Measurements from ENCODE around the gene MESD. TPM values are rescaled to one million over a fixed set of nuclear protein-coding genes. Genes with fewer than 3 reads are reported as not detected.
"Not testable (repeated sequence)": the region's sequence is repeated elsewhere in the genome, so short reads cannot be mapped to it uniquely, and the experiment has no call there.

Gene MESD
- total RNA-seq, 1 experiment from 2014 or later, result 30.2 TPM

DNA sequence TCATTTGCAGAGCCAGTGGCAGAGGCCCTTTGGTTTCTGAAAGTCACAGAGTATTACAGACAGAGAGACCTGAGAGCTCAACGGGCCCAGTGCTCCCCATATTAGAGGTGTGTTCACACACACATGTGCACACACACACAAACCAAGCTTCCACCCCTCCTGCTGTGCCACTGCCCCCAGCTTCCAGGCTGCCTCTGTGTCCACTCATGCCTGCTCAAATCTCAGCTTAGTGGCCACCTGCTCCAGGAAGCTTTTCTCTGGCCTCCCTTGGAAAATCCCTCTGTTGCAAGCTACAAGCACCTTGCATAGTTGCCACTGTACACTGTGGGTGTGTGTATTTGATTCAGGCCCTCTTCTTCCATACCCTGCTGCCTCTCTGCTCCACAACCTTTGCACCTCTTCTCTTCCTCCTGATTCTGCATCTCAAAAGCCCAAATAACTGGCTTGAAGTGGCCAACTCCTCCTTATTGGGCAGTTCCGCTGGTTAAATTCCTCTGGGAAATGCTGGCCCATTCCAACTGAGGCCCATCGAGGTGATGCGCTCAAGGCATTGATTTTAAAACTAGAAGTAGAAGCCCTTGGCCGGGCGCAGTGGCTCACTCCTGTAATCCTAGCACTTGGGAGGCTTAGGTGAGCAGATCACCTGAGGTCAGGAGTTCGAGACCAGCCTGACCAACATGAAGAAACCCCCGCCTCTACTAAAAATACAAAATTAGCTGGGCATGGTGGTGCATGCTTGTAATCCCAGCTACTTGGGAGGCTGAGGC, 23.0 kb downstream of the MESD start:
- Mint-ChIP-seq H3K4me3 (ENCODE audit: unreplicated experiment) (no peak overlapping the region), H3K27ac (ENCODE audit: low read depth, unreplicated experiment) (no peak overlapping the region), H3K9me3 (ENCODE audit: unreplicated experiment) (no peaks in the 10 kb centered on the region), H3K4me1 (ENCODE audit: insufficient read depth, unreplicated experiment) (no peaks in the 10 kb centered on the region), H3K27me3 (ENCODE audit: insufficient read depth, unreplicated experiment) (no peaks in the 10 kb centered on the region), H3K36me3 (ENCODE audit: insufficient read depth, unreplicated experiment) (peaks cover 12% of the 10 kb centered on the region)
- ChIA-PET CTCF (interaction anchor here (0.7 to 7.7 kb wide), 6 partner anchors 155 to 511 kb away, joined by 3 to 133 read pairs (median 13); partner anchors contain the start of gene CEMIP), POLR2A (interaction anchor here (0.6 to 1.3 kb wide), 2 partner anchors 21 to 100 kb away, joined by 3 to 4 read pairs; no protein-coding TSS in a partner anchor)
- no TSS peak for BruUV-seq (replicated peaks)
- intact Hi-C loops (cut with micrococcal nuclease), result no loop called here
- TF ChIP-seq, protein P1, sequence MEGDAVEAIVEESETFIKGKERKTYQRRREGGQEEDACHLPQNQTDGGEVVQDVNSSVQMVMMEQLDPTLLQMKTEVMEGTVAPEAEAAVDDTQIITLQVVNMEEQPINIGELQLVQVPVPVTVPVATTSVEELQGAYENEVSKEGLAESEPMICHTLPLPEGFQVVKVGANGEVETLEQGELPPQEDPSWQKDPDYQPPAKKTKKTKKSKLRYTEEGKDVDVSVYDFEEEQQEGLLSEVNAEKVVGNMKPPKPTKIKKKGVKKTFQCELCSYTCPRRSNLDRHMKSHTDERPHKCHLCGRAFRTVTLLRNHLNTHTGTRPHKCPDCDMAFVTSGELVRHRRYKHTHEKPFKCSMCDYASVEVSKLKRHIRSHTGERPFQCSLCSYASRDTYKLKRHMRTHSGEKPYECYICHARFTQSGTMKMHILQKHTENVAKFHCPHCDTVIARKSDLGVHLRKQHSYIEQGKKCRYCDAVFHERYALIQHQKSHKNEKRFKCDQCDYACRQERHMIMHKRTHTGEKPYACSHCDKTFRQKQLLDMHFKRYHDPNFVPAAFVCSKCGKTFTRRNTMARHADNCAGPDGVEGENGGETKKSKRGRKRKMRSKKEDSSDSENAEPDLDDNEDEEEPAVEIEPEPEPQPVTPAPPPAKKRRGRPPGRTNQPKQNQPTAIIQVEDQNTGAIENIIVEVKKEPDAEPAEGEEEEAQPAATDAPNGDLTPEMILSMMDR (IDR thresholded peaks at IDR 0.05; ENCODE audit: unreplicated experiment), result no peak
- DNase-seq (ENCODE audit: unreplicated experiment), result no peak

DNA sequence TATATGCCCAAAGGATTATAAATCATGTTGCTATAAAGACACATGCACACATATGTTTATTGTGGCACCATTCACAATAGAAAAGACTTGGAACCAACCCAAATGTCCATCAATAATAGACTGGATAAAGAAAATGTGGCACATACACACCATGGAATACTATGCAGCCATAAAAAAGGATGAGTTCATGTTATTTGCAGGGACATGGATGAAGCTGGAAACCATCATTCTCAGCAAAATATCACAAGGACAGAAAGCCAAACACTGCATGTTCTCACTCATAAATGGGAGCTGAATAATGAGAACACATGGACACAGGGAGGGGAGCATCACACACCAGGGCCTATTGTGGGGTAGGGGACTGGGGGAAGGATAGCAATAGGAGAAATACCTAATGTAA, 24.2 kb downstream of the MESD start:
- POLR2A ChIA-PET; BruUV-seq (replicated peaks); intact Hi-C loops (cut with micrococcal nuclease); H3K9me3 Mint-ChIP-seq (ENCODE audit: unreplicated experiment); DNase-seq (ENCODE audit: unreplicated experiment); H3K27ac Mint-ChIP-seq (ENCODE audit: low read depth, unreplicated experiment); H3K27me3 Mint-ChIP-seq (ENCODE audit: insufficient read depth, unreplicated experiment); H3K4me1 Mint-ChIP-seq (ENCODE audit: insufficient read depth, unreplicated experiment); H3K4me3 Mint-ChIP-seq (ENCODE audit: unreplicated experiment): not testable (repeated sequence)
- peaks cover 17% of the 10 kb centered on the region for H3K36me3 Mint-ChIP-seq (ENCODE audit: insufficient read depth, unreplicated experiment)
- CTCF ChIA-PET, result interaction anchor here (0.6 kb wide), 1 partner anchor 347 kb away, joined by 4 read pairs; no protein-coding TSS in a partner anchor

DNA sequence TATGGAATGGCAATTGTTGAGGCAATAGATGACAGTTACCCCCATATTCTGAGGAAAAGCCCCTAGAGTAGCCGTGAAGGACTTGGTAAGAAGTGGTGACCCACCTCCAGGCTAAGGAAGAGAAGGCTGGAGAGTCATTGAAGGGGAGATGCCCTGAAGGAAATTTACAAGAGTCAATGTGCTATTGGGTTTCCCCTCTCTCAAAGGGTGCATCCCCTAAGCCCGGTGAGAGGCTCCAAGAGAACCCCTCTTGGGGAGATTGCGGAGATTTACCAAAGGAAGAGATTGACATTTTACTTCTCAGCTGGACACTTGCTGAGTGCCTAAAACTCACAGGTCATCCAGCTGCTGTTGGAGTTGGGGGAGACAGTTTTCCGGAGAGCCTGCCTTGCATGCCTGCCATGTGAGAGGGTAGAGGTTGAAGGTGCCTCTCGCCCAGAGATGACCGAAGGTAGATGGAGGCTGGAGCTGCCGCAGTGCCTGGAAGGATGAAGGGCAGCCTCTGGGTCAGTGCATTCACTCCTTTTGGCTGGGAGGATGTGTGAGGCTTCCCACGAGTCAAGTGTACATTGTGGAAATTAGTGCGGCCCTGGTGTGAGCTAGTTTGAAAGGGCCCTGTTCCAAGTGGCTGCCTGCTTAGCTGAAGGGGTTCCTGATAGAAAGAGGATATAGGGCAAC, 30.7 kb downstream of the MESD start:
- H3K9me3 Mint-ChIP-seq (ENCODE audit: unreplicated experiment), result no peaks in the 10 kb centered on the region
- ChIA-PET CTCF (interaction anchor here (1.2 to 1.8 kb wide), 2 partner anchors 11 to 180 kb away, joined by 8 to 9 read pairs; partner anchors contain the start of gene CEMIP), POLR2A (interaction anchor here (0.8 kb wide), 1 partner anchor 338 kb away, joined by 3 read pairs; no protein-coding TSS in a partner anchor)
- TF ChIP-seq, protein P1 (IDR thresholded peaks at IDR 0.05; ENCODE audit: unreplicated experiment), result no peak
- intact Hi-C loops (cut with micrococcal nuclease), result loop anchor here (10.0 kb wide), 1 partner anchor 114 kb away; no protein-coding TSS in a partner anchor
- DNase-seq (ENCODE audit: unreplicated experiment), result no peak
- BruUV-seq (replicated peaks), result no TSS peak
- H3K27ac Mint-ChIP-seq (ENCODE audit: low read depth, unreplicated experiment), result no peak overlapping the region
- peaks cover 29% of the 10 kb centered on the region for H3K4me1 Mint-ChIP-seq (ENCODE audit: insufficient read depth, unreplicated experiment)
- no peak overlapping the region for H3K4me3 Mint-ChIP-seq (ENCODE audit: unreplicated experiment)
- no peaks in the 10 kb centered on the region for H3K27me3 Mint-ChIP-seq (ENCODE audit: insufficient read depth, unreplicated experiment)
- peaks cover 15% of the 10 kb centered on the region for H3K36me3 Mint-ChIP-seq (ENCODE audit: insufficient read depth, unreplicated experiment)

DNA sequence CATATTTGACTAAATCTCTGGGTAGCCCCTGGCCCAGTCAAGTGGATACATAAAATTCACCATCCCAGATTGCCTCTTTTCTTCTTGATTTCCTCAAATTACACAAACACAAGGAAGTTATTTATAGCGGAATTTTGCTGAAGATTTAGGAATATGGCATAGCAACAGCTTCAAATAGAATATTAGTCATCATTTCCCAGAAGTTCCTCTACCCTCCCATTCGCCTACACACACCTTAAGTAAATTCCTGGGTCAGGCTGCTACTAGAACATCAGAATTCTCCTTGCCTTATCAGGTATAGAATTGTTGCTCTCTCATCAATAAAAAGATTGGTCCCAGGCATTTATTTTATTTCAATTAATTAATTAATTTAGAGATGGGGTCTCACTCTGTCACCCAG, 31.6 kb downstream of the MESD start:
- Mint-ChIP-seq H3K27me3 (ENCODE audit: insufficient read depth, unreplicated experiment) (no peaks in the 10 kb centered on the region), H3K9me3 (ENCODE audit: unreplicated experiment) (no peaks in the 10 kb centered on the region), H3K4me3 (ENCODE audit: unreplicated experiment) (no peak overlapping the region), H3K36me3 (ENCODE audit: insufficient read depth, unreplicated experiment) (peaks cover 15% of the 10 kb centered on the region), H3K4me1 (ENCODE audit: insufficient read depth, unreplicated experiment) (peaks cover 38% of the 10 kb centered on the region), H3K27ac (ENCODE audit: low read depth, unreplicated experiment) (no peak overlapping the region)
- CTCF ChIA-PET, result interaction anchor here (1.4 to 1.7 kb wide), 2 partner anchors 12 to 179 kb away, joined by 5 to 12 read pairs; partner anchors contain the start of gene CEMIP
- intact Hi-C loops (cut with micrococcal nuclease), result loop anchor here (10.0 kb wide), 1 partner anchor 113 kb away; no protein-coding TSS in a partner anchor
- TF ChIP-seq, protein P1 (IDR thresholded peaks at IDR 0.05; ENCODE audit: unreplicated experiment), result no peak
- BruUV-seq (replicated peaks), result no TSS peak
- peak; percentile 53 for DNase-seq (ENCODE audit: unreplicated experiment)
- POLR2A ChIA-PET, result interaction anchor here (0.7 to 1.9 kb wide), 2 partner anchors 10 to 1204 kb away, joined by 3 to 6 read pairs; no protein-coding TSS in a partner anchor
